Spinal cord (tissue), 10 donors: ENCODE results near the gene SYT7. TPM values are rescaled to one million over a fixed set of nuclear protein-coding genes. Genes with fewer than 3 reads are reported as not detected.

ENCODE experiments used
- DNase-seq, 6 donors: peaks; one replicate each; pipeline versions ENCODE4 v3.0.0 to v3.0.0-alpha.2; 2013 to 2015; ENCODE audit warnings: low spot score in 6 of 6, low read depth in 4 of 6
- H3K27ac ChIP-seq: one replicate; pipeline ENCODE4 v1.5.1; 2013; ENCODE audit warnings: low read depth, low read length, control low read depth
- H3K27me3 ChIP-seq: one replicate; pipeline ENCODE4 v1.6.1; 2013; ENCODE audit warnings: low read length; ENCODE audit not compliant: control insufficient read depth, insufficient read depth
- H3K36me3 ChIP-seq: one replicate; pipeline ENCODE4 v1.6.1; 2013; ENCODE audit warnings: low read length; ENCODE audit not compliant: control insufficient read depth, insufficient read depth
- H3K4me1 ChIP-seq: one replicate; pipeline ENCODE4 v1.6.1; 2013; ENCODE audit warnings: low read length; ENCODE audit not compliant: control insufficient read depth, insufficient read depth
- H3K4me3 ChIP-seq: one replicate; pipeline ENCODE4 v1.5.1; 2013; ENCODE audit warnings: low read depth, low read length, control low read depth
- H3K9me3 ChIP-seq: one replicate; pipeline ENCODE4 v1.6.1; 2013; ENCODE audit warnings: low read length; ENCODE audit not compliant: control insufficient read depth, insufficient read depth
- WGBS: methylation state at CpG from one replicate; pipeline ENCODE4 v1.1.5; 2013; ENCODE audit warnings: missing lambda C conversion rate; ENCODE audit not compliant: insufficient coverage; 5-methylcytosine and 5-hydroxymethylcytosine counted together
- polyA plus RNA-seq, 2 donors: library from polyadenylated mRNA; unstranded; fragments of 120-200 nt; gene quantifications; one replicate each; pipeline ENCODE4 v1.2.1, GENCODE V29; 2013; ENCODE audit not compliant: insufficient read length in 2 of 2
- total RNA-seq, 2 donors: library from RNA; depleted of rRNA in 1 of 2; stranded (reverse); fragments of 120-200 nt in 1 of 2; fragments of >200 nt in 1 of 2; gene quantifications; one replicate each; pipeline versions ENCODE4 v1.2.3 to v1.2.4, GENCODE V29; 2013 to 2014
- donor health status: healthy.

The SYT7 gene
- total and polyA plus RNA-seq, 4 donors: 9.8 to 57.7 (median 41.3) TPM

GRCh38 chr11:61564936-61565696 lies 15.8 kb downstream of the SYT7 start:
- Histone ChIP-seq H3K27me3 (peaks cover 16% of the 10 kb centered on the region), H3K4me3 (no peak overlapping the region), H3K9me3 (no peaks in the 10 kb centered on the region), H3K4me1 (peaks cover 24% of the 10 kb centered on the region), H3K27ac (no peak overlapping the region), H3K36me3 (no peaks in the 10 kb centered on the region)
- no peak for DNase-seq
- WGBS: no CpG with 5 or more reads among the region's 8 CpGs

GRCh38 chr11:61560751-61561150 lies 20.1 kb downstream of the SYT7 start:
- no peak overlapping the region for H3K4me3 ChIP-seq
- no peak overlapping the region for H3K27ac ChIP-seq
- no peak for DNase-seq
- H3K27me3 ChIP-seq: peaks cover 8% of the 10 kb centered on the region
- H3K4me1 ChIP-seq: peaks cover 11% of the 10 kb centered on the region
- H3K36me3 ChIP-seq: no peaks in the 10 kb centered on the region
- no peaks in the 10 kb centered on the region for H3K9me3 ChIP-seq
- 71% methylated on average over 6 of the region's 6 CpGs for WGBS

- peaks cover 5% of the 10 kb centered on the region for H3K36me3 ChIP-seq
- no peaks in the 10 kb centered on the region for H3K9me3 ChIP-seq
- peaks cover 23% of the 10 kb centered on the region for H3K27me3 ChIP-seq
- H3K4me1 ChIP-seq: peaks cover 36% of the 10 kb centered on the region
- H3K27ac ChIP-seq: no peak overlapping the region
- 83% methylated on average over 3 of the region's 3 CpGs for WGBS
- H3K4me3 ChIP-seq: no peak overlapping the region
- DNase-seq: no peak
These were observed 24.3 kb downstream of the SYT7 start for GRCh38 chr11:61556621-61557020.

DNA sequence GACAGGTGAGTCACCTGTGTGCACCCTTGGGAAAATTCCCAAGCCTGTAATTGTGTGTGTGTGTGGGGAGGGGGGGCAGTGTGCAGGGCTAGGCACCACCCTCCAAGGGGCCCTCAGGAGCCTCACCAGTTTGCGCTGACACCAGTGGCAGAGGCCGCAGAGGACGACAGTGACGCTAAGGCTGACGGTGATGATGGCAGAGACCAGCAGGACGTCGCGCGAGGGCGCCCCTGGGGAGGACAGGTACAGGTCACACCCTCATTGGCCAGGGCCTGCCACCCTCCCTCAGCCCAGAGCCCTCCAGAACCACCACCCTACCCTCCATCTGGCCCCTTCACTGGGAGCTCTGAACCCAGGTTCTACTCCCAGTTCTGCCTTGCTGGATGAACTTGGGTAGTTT lies 24.9 kb downstream of the SYT7 start:
- no peak overlapping the region for H3K4me3 ChIP-seq

GRCh38 chr11:61555051-61555969 lies 25.6 kb downstream of the SYT7 start:
- Histone ChIP-seq H3K36me3 (peaks cover 18% of the 10 kb centered on the region), H3K27me3 (peaks cover 23% of the 10 kb centered on the region), H3K4me3 (no peak overlapping the region), H3K4me1 (peaks cover 42% of the 10 kb centered on the region), H3K27ac (no peak overlapping the region), H3K9me3 (no peaks in the 10 kb centered on the region)
- WGBS: 3% methylated on average over 40 of the region's 57 CpGs
- DNase-seq: peak in 4 of 6 donors; percentile 48 to 94 (median 68)

More for the DNA sequence above, 24.9 kb downstream of the SYT7 start:
- no peak for DNase-seq
- H3K9me3 ChIP-seq: no peaks in the 10 kb centered on the region
- H3K27me3 ChIP-seq: peaks cover 23% of the 10 kb centered on the region
- H3K4me1 ChIP-seq: peaks cover 36% of the 10 kb centered on the region
- no peak overlapping the region for H3K27ac ChIP-seq
- peaks cover 11% of the 10 kb centered on the region for H3K36me3 ChIP-seq
- WGBS: 56% methylated on average over 10 of the region's 10 CpGs

GRCh38 chr11:61554172-61554988 lies 26.5 kb downstream of the SYT7 start:
- Histone ChIP-seq H3K27me3 (peaks cover 23% of the 10 kb centered on the region), H3K4me3 (no peak overlapping the region), H3K27ac (no peak overlapping the region), H3K9me3 (no peaks in the 10 kb centered on the region), H3K36me3 (peaks cover 26% of the 10 kb centered on the region), H3K4me1 (peaks cover 51% of the 10 kb centered on the region)
- DNase-seq: peak in 1 of 6 donors; percentile 30
- WGBS: 39% methylated on average over 13 of the region's 13 CpGs

DNA sequence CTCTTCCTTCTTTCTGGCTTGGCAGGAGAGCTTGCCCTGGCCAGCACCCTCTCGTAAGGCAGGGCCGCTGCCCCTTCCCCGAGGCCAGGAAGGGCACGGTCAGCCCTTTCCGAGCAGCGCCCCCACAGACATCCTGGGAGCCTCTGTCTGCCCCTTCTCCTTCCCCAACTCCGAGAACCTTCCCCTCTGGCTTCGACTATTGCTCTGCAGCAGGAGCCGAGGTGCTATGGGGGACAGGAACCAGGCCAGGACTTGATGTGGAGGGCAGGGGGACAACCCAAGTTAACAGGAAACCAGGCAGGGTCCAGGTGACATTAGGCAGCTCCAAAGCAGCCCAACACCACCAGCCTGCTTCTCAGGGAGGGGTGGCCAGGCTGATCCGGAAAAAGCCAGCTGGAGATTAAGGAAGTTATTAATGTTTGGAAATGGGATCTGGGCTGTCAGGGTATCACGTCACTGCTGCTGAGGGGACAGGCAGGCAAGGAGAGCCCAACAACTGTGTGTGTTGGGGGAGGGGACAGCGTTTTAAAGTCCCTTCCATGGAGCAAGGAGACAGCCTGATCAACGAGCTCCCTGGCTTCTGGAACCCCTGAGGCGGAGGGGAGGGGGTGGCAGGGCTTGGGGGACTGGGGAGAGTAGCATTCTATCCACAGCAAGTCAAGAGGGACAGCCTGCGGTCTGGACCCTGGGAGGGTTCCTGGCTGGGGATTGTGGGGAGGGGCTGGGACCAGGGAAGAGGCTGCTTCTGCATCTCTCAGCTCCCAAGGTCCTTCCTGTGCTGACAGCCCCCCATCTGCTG lies 27.3 kb downstream of the SYT7 start:
- no peak for DNase-seq
- Histone ChIP-seq H3K36me3 (peaks cover 26% of the 10 kb centered on the region), H3K27me3 (peaks cover 23% of the 10 kb centered on the region), H3K9me3 (no peaks in the 10 kb centered on the region), H3K27ac (no peak overlapping the region), H3K4me3 (no peak overlapping the region), H3K4me1 (peaks cover 57% of the 10 kb centered on the region)
- WGBS: 46% methylated on average over 13 of the region's 15 CpGs

DNA sequence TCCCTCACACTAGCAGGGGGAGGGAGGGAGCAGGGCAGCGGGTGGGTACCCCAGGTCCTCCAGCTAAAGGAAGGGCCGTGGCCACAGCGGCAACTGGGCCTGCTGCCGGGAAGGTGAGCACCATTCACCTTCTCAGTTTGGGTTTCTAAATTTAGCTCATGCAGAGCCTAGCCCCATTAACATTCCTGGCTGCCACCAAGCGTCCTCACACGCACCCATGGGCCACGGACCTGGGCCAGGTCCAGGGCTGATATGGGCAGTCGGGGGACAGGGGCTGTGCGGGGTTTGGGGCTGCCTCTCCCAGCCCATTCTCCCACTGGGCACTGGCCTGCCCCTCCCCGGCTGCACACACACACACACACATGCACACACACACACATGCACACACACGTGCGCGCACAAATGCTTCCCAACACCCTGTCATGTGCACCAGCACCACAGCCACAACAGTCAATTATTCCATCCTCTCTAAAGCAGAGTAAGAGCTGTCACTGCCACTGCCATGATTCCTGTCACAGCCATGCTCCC lies 28.7 kb downstream of the SYT7 start:
- Histone ChIP-seq H3K9me3 (no peaks in the 10 kb centered on the region), H3K27me3 (peaks cover 23% of the 10 kb centered on the region), H3K4me3 (no peak overlapping the region), H3K4me1 (peaks cover 57% of the 10 kb centered on the region), H3K27ac (no peak overlapping the region), H3K36me3 (peaks cover 36% of the 10 kb centered on the region)
- 74% methylated on average over 13 of the region's 13 CpGs for WGBS
- no peak for DNase-seq
